Esophagus muscularis mucosa (tissue), 3 donors: ENCODE measurements around the gene SLC30A2.

Experiments used
- POLR2A ChIP-seq: fragments of 450-650 bp; IDR thresholded peaks from one replicate; pipeline ENCODE4 v1.6.1; 2017; ENCODE audit warnings: antibody characterized with exemption, moderate library complexity, mild to moderate bottlenecking, low read depth
- TF ChIP-seq, protein P1 (sequence below), 3 experiments: fragments of 200-600 bp in 2 of 3; fragments of 450-650 bp in 1 of 3; sonication (generic) in 2 of 3; IDR thresholded peaks; one replicate each; pipeline ENCODE4 v1.5.1; 2017 to 2019; ENCODE audit warnings: antibody characterized with exemption in 3 of 3, mild to moderate bottlenecking in 2 of 3, moderate library complexity in 1 of 3

DNA sequence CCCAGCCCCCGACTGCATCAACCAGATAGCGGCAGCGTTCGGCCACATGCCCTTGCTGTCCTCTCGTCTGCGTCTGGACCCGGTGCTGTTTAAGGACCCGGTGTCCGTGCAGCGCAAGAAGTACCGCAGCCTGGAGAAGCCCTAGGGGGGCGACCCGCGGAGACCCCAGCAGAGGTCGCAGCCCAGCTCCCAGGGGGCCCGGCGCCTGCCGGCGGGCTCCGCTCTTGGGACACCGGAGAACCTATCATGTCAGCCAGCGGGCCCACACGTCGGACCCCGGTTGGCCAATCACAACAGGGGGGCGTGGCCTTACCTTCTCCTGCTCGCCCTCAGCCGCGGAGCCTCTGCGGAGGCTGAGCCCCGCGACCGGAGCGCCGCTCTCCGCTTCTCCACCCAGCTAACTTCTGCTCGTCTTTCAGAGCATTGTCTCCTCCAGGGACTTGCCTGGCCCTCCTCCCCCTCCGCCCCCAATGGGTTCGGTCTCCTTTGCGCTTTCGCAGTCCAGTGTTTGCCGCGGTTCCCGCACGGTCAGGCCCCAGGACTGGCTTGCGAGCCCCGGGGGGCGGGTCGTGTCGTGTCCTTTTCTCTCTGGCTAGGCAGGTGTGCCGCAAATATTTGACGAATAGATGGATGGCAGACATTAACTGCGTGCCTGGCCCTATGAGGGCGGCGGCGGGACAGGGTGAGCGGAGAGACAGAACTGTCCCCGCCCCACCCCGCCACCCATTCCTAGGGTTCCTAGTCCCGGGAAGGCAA is 10.5 kb downstream of the SLC30A2 start:
- TF ChIP-seq, protein P1, sequence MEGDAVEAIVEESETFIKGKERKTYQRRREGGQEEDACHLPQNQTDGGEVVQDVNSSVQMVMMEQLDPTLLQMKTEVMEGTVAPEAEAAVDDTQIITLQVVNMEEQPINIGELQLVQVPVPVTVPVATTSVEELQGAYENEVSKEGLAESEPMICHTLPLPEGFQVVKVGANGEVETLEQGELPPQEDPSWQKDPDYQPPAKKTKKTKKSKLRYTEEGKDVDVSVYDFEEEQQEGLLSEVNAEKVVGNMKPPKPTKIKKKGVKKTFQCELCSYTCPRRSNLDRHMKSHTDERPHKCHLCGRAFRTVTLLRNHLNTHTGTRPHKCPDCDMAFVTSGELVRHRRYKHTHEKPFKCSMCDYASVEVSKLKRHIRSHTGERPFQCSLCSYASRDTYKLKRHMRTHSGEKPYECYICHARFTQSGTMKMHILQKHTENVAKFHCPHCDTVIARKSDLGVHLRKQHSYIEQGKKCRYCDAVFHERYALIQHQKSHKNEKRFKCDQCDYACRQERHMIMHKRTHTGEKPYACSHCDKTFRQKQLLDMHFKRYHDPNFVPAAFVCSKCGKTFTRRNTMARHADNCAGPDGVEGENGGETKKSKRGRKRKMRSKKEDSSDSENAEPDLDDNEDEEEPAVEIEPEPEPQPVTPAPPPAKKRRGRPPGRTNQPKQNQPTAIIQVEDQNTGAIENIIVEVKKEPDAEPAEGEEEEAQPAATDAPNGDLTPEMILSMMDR (IDR thresholded peaks at IDR 0.05), result peak in 1 of 3 experiments; percentile 29
- peak; percentile 85 for TF ChIP-seq POLR2A
